ENCODE data around the gene LSR. TPM values are rescaled to one million over a fixed set of nuclear protein-coding genes. Genes with fewer than 3 reads are reported as not detected.

The LSR gene
- total and polyA plus RNA-seq, 2 experiments from 2014 or later = 116 to 212 TPM

GRCh38 chr19:35307931-35308330 is 59.1 kb downstream of the LSR start:
- no peaks in the 10 kb centered on the region for H3K79me2 ChIP-seq (replicated peaks; ENCODE audit: insufficient read depth)
- Mint-ChIP-seq H3K27ac (peak overlapping the region; percentile 9; the same call in 1 of the 2 replicates), H3K27me3 (ENCODE audit: insufficient read depth, low read depth, poor library complexity) (peaks cover 10% of the 10 kb centered on the region), H3K4me3 (no peak overlapping the region), H3K4me1 (peaks cover 5% of the 10 kb centered on the region), H3K9me3 (no peaks in the 10 kb centered on the region; the same call in 2 of the 3 replicates), H3K36me3 (ENCODE audit: low read depth) (no peaks in the 10 kb centered on the region)
- H3K4me3 ChIP-seq = no peak overlapping the region
- no peaks in the 10 kb centered on the region for H3K36me3 ChIP-seq (ENCODE audit: insufficient read depth)
- no peaks in the 10 kb centered on the region for H3K9me2 ChIP-seq (ENCODE audit: insufficient read depth)
- H3K4me2 ChIP-seq = no peak overlapping the region
- ATAC-seq (no peak), DNase-seq (ENCODE audit: low spot score) (no peak)
- H4K20me1 ChIP-seq (replicated peaks; ENCODE audit: insufficient read depth) = no peaks in the 10 kb centered on the region
- H2AFZ ChIP-seq = no peak overlapping the region
- H3K27ac ChIP-seq (ENCODE audit: low read depth) = no peak overlapping the region
- no peak for TF ChIP-seq CTCF (conservative IDR thresholded peaks at IDR 0.05; ENCODE audit: low read depth in 2 of 2)
- TF ChIP-seq ZNF114 (CRISPR knock-in tag; IDR thresholded peaks at IDR 0.05) = no peak
- no peak for TF ChIP-seq EZH2phosphoT487 (IDR thresholded peaks at IDR 0.05; ENCODE audit: unreplicated experiment)
- TF ChIP-seq ZNF462 (CRISPR knock-in tag; IDR thresholded peaks at IDR 0.05) = no peak
- TF ChIP-seq ETS1 (IDR thresholded peaks at IDR 0.05) = no peak
- no peak for TF ChIP-seq JUNB (IDR thresholded peaks at IDR 0.05; ENCODE audit: unreplicated experiment)
- TF ChIP-seq NANOG (IDR thresholded peaks at IDR 0.05; ENCODE audit: borderline replicate concordance) = no peak
- no peak for TF ChIP-seq POLR2AphosphoS5 (IDR thresholded peaks at IDR 0.05; ENCODE audit: low read depth)
- no peak for TF ChIP-seq REST (IDR thresholded peaks at IDR 0.05; ENCODE audit: unreplicated experiment)
- TF ChIP-seq ZNF331 (CRISPR knock-in tag; IDR thresholded peaks at IDR 0.05; ENCODE audit: low read depth) = no peak
- no peak for TF ChIP-seq STAT1 (IDR thresholded peaks at IDR 0.05; ENCODE audit: unreplicated experiment)
- no peak for TF ChIP-seq EZH2 (IDR thresholded peaks at IDR 0.05; ENCODE audit: low read depth, unreplicated experiment)
- TF ChIP-seq CREB1 (CRISPR knock-in tag; IDR thresholded peaks at IDR 0.05; ENCODE audit: low read depth) = no peak
- H3K27me3 ChIP-seq (ENCODE audit: insufficient read depth) = no peaks in the 10 kb centered on the region
- H3K4me1 ChIP-seq (ENCODE audit: insufficient read depth) = no peaks in the 10 kb centered on the region
- no peaks in the 10 kb centered on the region for H3F3A ChIP-seq (replicated peaks; ENCODE audit: low read depth)
